Liver (tissue), 9 donors: ENCODE measurements around the gene MUC13. TPM values are rescaled to one million over a fixed set of nuclear protein-coding genes. Genes with fewer than 3 reads are reported as not detected.

Source experiments
- DNase-seq: peaks from one replicate; pipeline ENCODE4 v3.0.0-alpha.2; 2017; ENCODE audit warnings: low spot score
- H3K27ac ChIP-seq, 2 donors: one replicate each; pipeline ENCODE4 v1.7.0; 2013; ENCODE audit warnings: inconsistent platforms in 2 of 2, low read length in 2 of 2, control low read depth in 1 of 2, low read depth in 1 of 2, mild to moderate bottlenecking in 1 of 2
- H3K27me3 ChIP-seq, 4 donors: one replicate each; pipeline versions ENCODE4 v1.6.1 to v1.7.0; 2013; ENCODE audit warnings: low read length in 3 of 4, inconsistent platforms in 1 of 4, mild to moderate bottlenecking in 1 of 4, moderate library complexity in 1 of 4; ENCODE audit not compliant: control insufficient read depth in 4 of 4, insufficient read depth in 4 of 4
- H3K36me3 ChIP-seq, 4 donors: one replicate each; pipeline versions ENCODE4 v1.6.1 to v1.7.0; 2013; ENCODE audit warnings: low read length in 3 of 4, mild to moderate bottlenecking in 3 of 4, low read depth in 1 of 4, moderate library complexity in 1 of 4; ENCODE audit not compliant: control insufficient read depth in 4 of 4, insufficient read depth in 3 of 4
- H3K4me1 ChIP-seq, 4 donors: one replicate each; pipeline versions ENCODE4 v1.6.1 to v1.7.0; 2013; ENCODE audit warnings: low read length in 3 of 4, mild to moderate bottlenecking in 3 of 4, moderate library complexity in 1 of 4; ENCODE audit not compliant: control insufficient read depth in 4 of 4, insufficient read depth in 4 of 4
- H3K4me3 ChIP-seq, 3 donors: one replicate each; pipeline versions ENCODE4 v1.6.1 to v1.7.0; 2013; ENCODE audit warnings: low read length in 3 of 3, control low read depth in 1 of 3, low read depth in 1 of 3, mild to moderate bottlenecking in 1 of 3
- H3K9ac ChIP-seq, 2 donors: one replicate each; pipeline ENCODE4 v1.7.0; 2013; ENCODE audit warnings: low read length in 2 of 2, mild to moderate bottlenecking in 2 of 2, moderate library complexity in 2 of 2, control low read depth in 1 of 2, low read depth in 1 of 2
- H3K9me3 ChIP-seq, 4 donors: one replicate each; pipeline versions ENCODE4 v1.6.1 to v1.7.0; 2013; ENCODE audit warnings: low read length in 3 of 4; ENCODE audit not compliant: control insufficient read depth in 4 of 4
- EGR1 ChIP-seq, 2 donors: IDR thresholded peaks; 2 replicates each; pipeline ENCODE4 v1.6.1; 2016 to 2018; ENCODE audit warnings: antibody characterized with exemption in 2 of 2, low read depth in 2 of 2
- FOXA1 ChIP-seq: IDR thresholded peaks from 2 replicates; pipeline ENCODE4 v1.6.1; 2016; ENCODE audit warnings: antibody characterized with exemption
- FOXA2 ChIP-seq: IDR thresholded peaks from 2 replicates; pipeline ENCODE4 v1.6.1; 2016; ENCODE audit warnings: antibody characterized with exemption
- HNF4A ChIP-seq, 2 donors: conservative IDR thresholded peaks; 2 replicates each; pipeline ENCODE4 v1.6.1; 2016; ENCODE audit warnings: antibody characterized with exemption in 2 of 2, mild to moderate bottlenecking in 2 of 2
- HNF4G ChIP-seq: IDR thresholded peaks from 2 replicates; pipeline ENCODE4 v1.6.1; 2016; ENCODE audit warnings: antibody characterized with exemption
- JUND ChIP-seq, 2 donors: IDR thresholded peaks; 2 replicates each; pipeline ENCODE4 v1.6.1; 2016; ENCODE audit warnings: antibody characterized with exemption in 2 of 2
- MAX ChIP-seq: IDR thresholded peaks from 2 replicates; pipeline ENCODE4 v1.6.1; 2016; ENCODE audit warnings: antibody characterized with exemption
- NR2F2 ChIP-seq: IDR thresholded peaks from 2 replicates; pipeline ENCODE4 v1.6.1; 2016; ENCODE audit warnings: antibody characterized with exemption
- REST ChIP-seq: IDR thresholded peaks from 2 replicates; pipeline ENCODE4 v1.6.1; 2016; ENCODE audit warnings: antibody characterized with exemption, mild to moderate bottlenecking
- RXRA ChIP-seq, 2 donors: IDR thresholded peaks; 2 replicates each; pipeline ENCODE4 v1.6.1; 2017 to 2018; ENCODE audit warnings: antibody characterized with exemption in 2 of 2, mild to moderate bottlenecking in 1 of 2
- SP1 ChIP-seq: IDR thresholded peaks from 2 replicates; pipeline ENCODE4 v1.6.1; 2018; ENCODE audit warnings: antibody characterized with exemption, mild to moderate bottlenecking
- TAF1 ChIP-seq: conservative IDR thresholded peaks from 2 replicates; pipeline ENCODE4 v1.6.1; 2016; ENCODE audit warnings: antibody characterized with exemption, mild to moderate bottlenecking
- YY1 ChIP-seq: IDR thresholded peaks from 2 replicates; pipeline ENCODE4 v1.6.1; 2016; ENCODE audit warnings: antibody characterized with exemption, mild to moderate bottlenecking
- ZBTB33 ChIP-seq: IDR thresholded peaks from 2 replicates; pipeline ENCODE4 v1.6.1; 2016; ENCODE audit warnings: antibody characterized with exemption
- WGBS: extraction: QIAGEN DNeasy Blood & Tissue Kit; methylation state at CpG from one replicate; pipeline ENCODE4 v1.1.7; 2013; 5-methylcytosine and 5-hydroxymethylcytosine counted together
- polyA plus RNA-seq, 2 donors: library from polyadenylated mRNA; stranded (reverse) in 1 of 2; unstranded in 1 of 2; fragments of 200-250 nt in 1 of 2; fragments of >200 nt in 1 of 2; fragmentation: Nextera tagmentation in 1 of 2; extraction: Ambion mirVana in 1 of 2; gene quantifications; one replicate each; pipeline versions ENCODE4 v1.2.1 to v1.2.3, GENCODE V29; 2013 to 2015
- total RNA-seq, 2 donors: library from RNA; depleted of rRNA; stranded (reverse); fragments of >200 nt; gene quantifications; one replicate each; pipeline ENCODE4 v1.2.3, GENCODE V29; 2014
- donor health status: healthy.
- donor health status: healthy.
- donor health status: healthy.
- donor health status: healthy.
- donor health status: healthy.

Gene MUC13
- total and polyA plus RNA-seq, 4 donors: under 0.01 to 0.45 TPM; not detected in 2

GRCh38 chr3:124920718-124921117 lies 13.8 kb downstream of the MUC13 start:
- Histone ChIP-seq H3K27me3 (no peaks in the 10 kb centered on the region), H3K36me3 (no peaks in the 10 kb centered on the region), H3K9me3 (no peaks in the 10 kb centered on the region), H3K27ac (no peak overlapping the region), H3K4me1 (peaks cover 0 to 8% (median 0%) of the 10 kb centered on the region in 4 donors), H3K4me3 (no peak overlapping the region), H3K9ac (no peak overlapping the region)
- TF ChIP-seq RXRA (IDR thresholded peaks at IDR 0.05): peak in 1 of 2 donors; percentile 39
- TF ChIP-seq MAX: no peak
- no peak for TF ChIP-seq TAF1
- peak; percentile 12 for TF ChIP-seq SP1
- peak; percentile 57 to 66 for TF ChIP-seq HNF4A (conservative IDR thresholded peaks at IDR 0.05)
- no peak for TF ChIP-seq REST
- TF ChIP-seq YY1: peak; percentile 31
- WGBS: 43% methylated on average over 5 of the region's 5 CpGs
- DNase-seq: no peak

GRCh38 chr3:124919756-124920155 lies 14.8 kb downstream of the MUC13 start:
- Histone ChIP-seq H3K27ac (no peak overlapping the region), H3K9me3 (no peaks in the 10 kb centered on the region), H3K9ac (no peak overlapping the region), H3K27me3 (no peaks in the 10 kb centered on the region), H3K4me3 (no peak overlapping the region), H3K4me1 (peaks cover 0 to 8% (median 0%) of the 10 kb centered on the region in 4 donors), H3K36me3 (no peaks in the 10 kb centered on the region)
- no peak for TF ChIP-seq TAF1
- TF ChIP-seq YY1: no peak
- no peak for TF ChIP-seq REST
- TF ChIP-seq FOXA2: no peak
- DNase-seq: no peak
- WGBS: 75% methylated on average over 2 of the region's 2 CpGs

- Histone ChIP-seq H3K36me3 (no peaks in the 10 kb centered on the region), H3K9ac (no peak overlapping the region), H3K27ac (no peak overlapping the region), H3K4me1 (peaks cover 0 to 7% (median 0%) of the 10 kb centered on the region in 4 donors), H3K27me3 (no peaks in the 10 kb centered on the region), H3K9me3 (no peaks in the 10 kb centered on the region), H3K4me3 (no peak overlapping the region)
- no peak for DNase-seq
- 83% methylated on average over 2 of the region's 2 CpGs for WGBS
- TF ChIP-seq SP1: no peak
- no peak for TF ChIP-seq ZBTB33
- peak; percentile 34 to 64 for TF ChIP-seq HNF4A (conservative IDR thresholded peaks at IDR 0.05)
- TF ChIP-seq RXRA (IDR thresholded peaks at IDR 0.05): peak in 1 of 2 donors; percentile 7
- no peak for TF ChIP-seq JUND (IDR thresholded peaks at IDR 0.05)
- no peak for TF ChIP-seq REST
- TF ChIP-seq EGR1 (IDR thresholded peaks at IDR 0.05; ENCODE audit: low read depth in 2 of 2): no peak
- no peak for TF ChIP-seq HNF4G
- TF ChIP-seq NR2F2: no peak
- TF ChIP-seq FOXA1: no peak
- no peak for TF ChIP-seq MAX
- TF ChIP-seq TAF1: no peak
- TF ChIP-seq FOXA2: no peak
Measured at GRCh38 chr3:124918524-124918923, 16.0 kb downstream of the MUC13 start.
